CD4-positive, alpha-beta T cell treated with Interleukin-12 subunit alpha and Interleukin-12 subunit beta, for 1 hour (primary cell): ENCODE measurements around the gene NOC3L.
"Not testable (repeated sequence)": the region's sequence is repeated elsewhere in the genome, so short reads cannot be mapped to it uniquely, and the experiment has no call there.

Source experiments
- DNase-seq: peaks from one replicate; pipeline ENCODE4 v3.0.0-alpha.2; 2020

Gene NOC3L

GRCh38 chr10:94362360-94363250 is at the start of gene NOC3L:
NOC3L (minus strand) TSS chr10:94362939; CDS start chr10:94362838, 101 bp downstream.
- DNase-seq: peak; percentile 93

- DNase-seq: no peak
Measured at GRCh38 chr10:94412449-94412848, 49.7 kb upstream of the NOC3L start.

- DNase-seq: no peak
Measured at GRCh38 chr10:94411304-94411703, 48.6 kb upstream of the NOC3L start.

GRCh38 chr10:94409021-94409657 is 46.4 kb upstream of the NOC3L start:
- DNase-seq: no peak

GRCh38 chr10:94407668-94408067 is 44.9 kb upstream of the NOC3L start:
- DNase-seq: no peak

GRCh38 chr10:94405406-94405805 is 42.7 kb upstream of the NOC3L start:
- DNase-seq: no peak

GRCh38 chr10:94403380-94404213 is 40.9 kb upstream of the NOC3L start:
- peak; percentile 19 for DNase-seq

- DNase-seq: no peak
Measured at GRCh38 chr10:94402843-94403379, 40.2 kb upstream of the NOC3L start.

- peak; percentile 44 for DNase-seq
Measured at GRCh38 chr10:94402204-94402842, 39.6 kb upstream of the NOC3L start, which contains the start of gene TBC1D12. TBC1D12 (plus strand) TSS chr10:94402541; CDS start chr10:94402614, 73 bp downstream.

- DNase-seq: no peak
Measured at GRCh38 chr10:94398762-94399161, 36.0 kb upstream of the NOC3L start.

GRCh38 chr10:94397549-94398370 is 35.0 kb upstream of the NOC3L start:
- no peak for DNase-seq

GRCh38 chr10:94392117-94392516 is 29.4 kb upstream of the NOC3L start:
- DNase-seq: not testable (repeated sequence)

- DNase-seq: not testable (repeated sequence)
Measured at GRCh38 chr10:94385733-94386132, 23.0 kb upstream of the NOC3L start.

GRCh38 chr10:94383530-94383929 is 20.8 kb upstream of the NOC3L start:
- DNase-seq: no peak

- DNase-seq: no peak
Measured at GRCh38 chr10:94376865-94377264, 14.1 kb upstream of the NOC3L start.

- no peak for DNase-seq
Measured at GRCh38 chr10:94375374-94375773, 12.6 kb upstream of the NOC3L start.

- DNase-seq: no peak
Measured at GRCh38 chr10:94370501-94370900, 7.8 kb upstream of the NOC3L start.

GRCh38 chr10:94366382-94366781 is 3.6 kb upstream of the NOC3L start:
- DNase-seq: no peak

GRCh38 chr10:94364482-94364881 is 1.7 kb upstream of the NOC3L start:
- no peak for DNase-seq

GRCh38 chr10:94363251-94363565 is 469 bp upstream of the NOC3L start:
- DNase-seq: no peak

GRCh38 chr10:94361171-94361794 is 1.5 kb downstream of the NOC3L start:
- DNase-seq: peak; percentile 36
